K562 (cell line): ENCODE results near the gene ERCC1. TPM values are rescaled to one million over a fixed set of nuclear protein-coding genes. Genes with fewer than 3 reads are reported as not detected.
A peak's percentile ranks its signal among the peaks of the same experiment; 100 is the strongest.

Experiments used
- ADNP ChIP-seq: fragments of 200-800 bp; sonication (Bioruptor generic); IDR thresholded peaks from 2 replicates; pipeline ENCODE4 v1.6.1; 2016; ENCODE audit warnings: missing genetic modification characterization, missing compliant biosample characterization
- ATF7 ChIP-seq: fragments of 450-650 bp; IDR thresholded peaks from 2 replicates; pipeline ENCODE4 v1.7.1; 2014; ENCODE audit warnings: mild to moderate bottlenecking, moderate library complexity
- CHD7 ChIP-seq: fragments of 200-600 bp; sonication (generic); IDR thresholded peaks from one replicate; pipeline ENCODE4 v1.6.1; 2012; ENCODE audit warnings: mild to moderate bottlenecking, low read depth, low read length, inconsistent platforms
- HNRNPH1 ChIP-seq: fragments of 200-400 bp; formaldehyde crosslinking; optimal IDR thresholded peaks from 2 replicates; pipeline ENCODE3; 2017; ENCODE audit warnings: low read depth, mild to moderate bottlenecking, low read length, moderate library complexity
- NR4A1 ChIP-seq, 2 experiments: fragments of 250-450 bp in 1 of 2; fragments of 450-650 bp in 1 of 2; sonication (Bioruptor Pico) in 1 of 2; IDR thresholded peaks; 2 replicates each; pipeline versions ENCODE4 v1.4.0 to v1.6.1; 2016 to 2020; ENCODE audit warnings: mild to moderate bottlenecking in 2 of 2, missing compliant biosample characterization in 1 of 2, missing genetic modification characterization in 1 of 2, moderate library complexity in 1 of 2
- PREB ChIP-seq: sonication (generic); formaldehyde crosslinking; IDR thresholded peaks from 2 replicates; pipeline ENCODE4 v1.8.1; 2023; ENCODE audit warnings: mild to moderate bottlenecking, missing genetic modification reagents
- THAP12 ChIP-seq: fragments of 250-450 bp; sonication (Bioruptor Pico); IDR thresholded peaks from 2 replicates; pipeline ENCODE4 v1.9.0; 2021; ENCODE audit warnings: mild to moderate bottlenecking, inconsistent platforms
- VEZF1 ChIP-seq: fragments of 200-800 bp; sonication (Bioruptor generic); IDR thresholded peaks from 2 replicates; pipeline ENCODE4 v1.6.1; 2017; ENCODE audit warnings: missing genetic modification characterization, missing compliant biosample characterization
- ZBTB17 ChIP-seq: fragments of 450-650 bp; formaldehyde crosslinking; IDR thresholded peaks from 2 replicates; pipeline ENCODE4 v1.4.0; 2020; ENCODE audit warnings: mild to moderate bottlenecking
- ZNF143 ChIP-seq: sonication (generic); formaldehyde crosslinking; IDR thresholded peaks from 2 replicates; pipeline ENCODE4 v1.9.0; 2022; ENCODE audit warnings: mild to moderate bottlenecking, missing genetic modification reagents
- ZZZ3 ChIP-seq: fragments of 450-650 bp; IDR thresholded peaks from 2 replicates; pipeline ENCODE4 v1.6.1; 2016; ENCODE audit warnings: antibody characterized with exemption, mild to moderate bottlenecking, moderate library complexity
- polyA plus RNA-seq, 8 experiments: library from polyadenylated mRNA; depleted of rRNA in 4 of 8; stranded (reverse) in 5 of 8; unstranded in 3 of 8; fragments of >200 nt; fragmentation: Nextera tagmentation in 2 of 8; fragmentation: Illumina TruSeq in 1 of 8; extraction: Ambion mirVana in 2 of 8; extraction: Trizol in 1 of 8; gene quantifications; 2 replicates each; pipeline versions ENCODE4 v1.2.1 to v1.2.3, GENCODE V29; 2011 to 2014; ENCODE audit warnings: inconsistent platforms in 1 of 8, missing spikeins in 1 of 8
- total RNA-seq, 7 experiments: library from RNA; depleted of rRNA in 6 of 7; stranded (reverse); fragments of >200 nt in 6 of 7; fragmentation: Illumina TruSeq in 2 of 7; extraction: Trizol in 2 of 7; gene quantifications; 2 replicates each; pipeline versions ENCODE4 v1.2.1 to v1.2.3, GENCODE V29; 2011 to 2021; ENCODE audit warnings: low replicate concordance in 1 of 7

ERCC1 gene
- total and polyA plus RNA-seq, 9 of the 15 experiments (the other 6 are each of a cell fraction or from before 2014, with no cell fraction given): 9.3 to 92.6 (median 60.0) TPM

GRCh38 chr19:45423589-45424190 lies at the start of gene ERCC1 (continued):
- no peak for TF ChIP-seq CHD7
- TF ChIP-seq ADNP: no peak
- peak; percentile 94 for TF ChIP-seq ZZZ3
- no peak for TF ChIP-seq ZBTB17 (CRISPR knock-in tag)
- no peak for TF ChIP-seq ZNF143 (CRISPR knock-in tag)
- TF ChIP-seq THAP12 (CRISPR knock-in tag): peak; percentile 98
- no peak for TF ChIP-seq NR4A1 (CRISPR knock-in tag; IDR thresholded peaks at IDR 0.05)
- TF ChIP-seq NR4A1 (tag; IDR thresholded peaks at IDR 0.05): no peak; the same call in 1 of the 2 replicates
- no peak for TF ChIP-seq HNRNPH1
- no peak; the same call in 1 of the 2 replicates for TF ChIP-seq ATF7
- TF ChIP-seq VEZF1 (CRISPR knock-in tag): peak; percentile 88
- no peak for TF ChIP-seq PREB (CRISPR knock-in tag)
